Subcutaneous adipose tissue (tissue), 4 donors: ENCODE results near the gene ZNF205. TPM values are rescaled to one million over a fixed set of nuclear protein-coding genes. Genes with fewer than 3 reads are reported as not detected.

Experiments
- total RNA-seq, 4 donors: library from RNA; depleted of rRNA; stranded (reverse); fragments of >200 nt; gene quantifications; one replicate each; pipeline ENCODE4 v1.1.0, GENCODE V29; 2016
- TF ChIP-seq, protein P1 (sequence below): fragments of 450-650 bp; IDR thresholded peaks from one replicate; pipeline ENCODE4 v1.5.1; 2016; ENCODE audit warnings: low read depth, mild to moderate bottlenecking, control low read depth, antibody characterized with exemption, moderate library complexity

ZNF205 gene
- total RNA-seq, 4 donors from 2014 or later: 3.4 to 15.3 (median 7.6) TPM

DNA sequence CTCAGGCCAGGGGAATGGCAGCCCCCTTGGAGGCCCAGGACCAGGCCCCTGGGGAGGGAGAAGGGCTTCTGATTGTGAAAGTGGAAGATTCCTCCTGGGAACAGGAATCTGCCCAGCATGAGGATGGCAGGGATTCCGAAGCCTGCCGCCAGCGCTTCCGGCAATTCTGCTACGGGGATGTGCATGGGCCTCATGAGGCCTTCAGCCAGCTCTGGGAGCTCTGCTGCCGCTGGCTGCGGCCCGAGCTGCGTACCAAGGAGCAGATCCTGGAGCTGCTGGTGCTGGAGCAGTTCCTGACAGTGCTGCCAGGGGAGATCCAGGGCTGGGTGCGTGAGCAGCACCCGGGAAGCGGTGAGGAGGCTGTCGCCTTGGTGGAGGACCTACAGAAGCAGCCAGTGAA is 24.9 kb downstream of the ZNF205 start:
- TF ChIP-seq, protein P1, sequence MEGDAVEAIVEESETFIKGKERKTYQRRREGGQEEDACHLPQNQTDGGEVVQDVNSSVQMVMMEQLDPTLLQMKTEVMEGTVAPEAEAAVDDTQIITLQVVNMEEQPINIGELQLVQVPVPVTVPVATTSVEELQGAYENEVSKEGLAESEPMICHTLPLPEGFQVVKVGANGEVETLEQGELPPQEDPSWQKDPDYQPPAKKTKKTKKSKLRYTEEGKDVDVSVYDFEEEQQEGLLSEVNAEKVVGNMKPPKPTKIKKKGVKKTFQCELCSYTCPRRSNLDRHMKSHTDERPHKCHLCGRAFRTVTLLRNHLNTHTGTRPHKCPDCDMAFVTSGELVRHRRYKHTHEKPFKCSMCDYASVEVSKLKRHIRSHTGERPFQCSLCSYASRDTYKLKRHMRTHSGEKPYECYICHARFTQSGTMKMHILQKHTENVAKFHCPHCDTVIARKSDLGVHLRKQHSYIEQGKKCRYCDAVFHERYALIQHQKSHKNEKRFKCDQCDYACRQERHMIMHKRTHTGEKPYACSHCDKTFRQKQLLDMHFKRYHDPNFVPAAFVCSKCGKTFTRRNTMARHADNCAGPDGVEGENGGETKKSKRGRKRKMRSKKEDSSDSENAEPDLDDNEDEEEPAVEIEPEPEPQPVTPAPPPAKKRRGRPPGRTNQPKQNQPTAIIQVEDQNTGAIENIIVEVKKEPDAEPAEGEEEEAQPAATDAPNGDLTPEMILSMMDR: no peak

DNA sequence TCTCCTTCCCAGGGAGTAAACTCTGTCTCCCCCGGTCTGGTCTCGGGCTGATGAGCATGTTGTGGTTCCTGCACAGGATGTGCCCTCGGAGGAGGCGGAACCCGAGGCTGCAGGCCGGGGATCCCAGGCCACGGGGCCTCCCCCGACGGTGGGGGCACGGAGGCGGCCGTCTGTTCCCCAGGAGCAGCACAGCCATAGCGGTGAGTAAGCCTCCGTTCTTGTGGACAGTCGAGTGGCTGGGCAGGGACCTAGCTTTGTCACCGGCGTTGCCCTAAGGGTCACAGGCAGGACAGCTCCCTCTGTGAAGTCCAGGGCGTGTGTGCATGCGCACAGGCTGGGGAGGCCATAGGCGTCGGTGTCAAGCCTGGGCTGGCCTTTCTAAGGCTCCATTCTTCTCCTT is 26.0 kb downstream of the ZNF205 start:
- TF ChIP-seq, protein P1: no peak

DNA sequence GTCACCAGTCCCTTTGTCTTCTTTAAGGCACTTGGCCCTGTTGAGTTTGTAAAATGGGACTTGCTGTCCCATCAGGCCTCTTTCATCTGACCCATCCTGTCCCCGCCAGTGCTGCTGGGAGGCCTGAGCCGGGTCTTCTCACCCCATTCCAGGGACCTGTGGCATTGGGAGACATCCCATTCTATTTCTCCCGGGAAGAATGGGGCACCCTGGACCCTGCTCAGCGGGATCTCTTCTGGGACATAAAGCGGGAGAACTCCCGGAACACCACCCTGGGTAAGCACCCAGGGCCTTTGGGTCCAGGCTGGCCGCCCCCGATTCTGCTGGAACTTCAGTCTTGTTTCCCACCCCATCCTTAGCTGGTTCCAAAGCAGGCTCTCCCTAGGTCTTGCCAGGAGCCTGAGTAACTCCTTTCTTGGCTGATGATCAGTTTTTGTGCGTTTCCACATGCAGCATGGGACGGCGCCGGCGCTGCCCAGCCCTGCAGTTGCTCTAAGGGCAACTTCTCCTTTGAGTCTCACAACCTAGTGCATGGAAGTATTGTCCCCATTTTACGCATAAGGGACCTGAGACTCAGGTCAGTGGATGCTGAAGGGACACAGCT is 26.5 kb downstream of the ZNF205 start:
- TF ChIP-seq, protein P1: no peak

DNA sequence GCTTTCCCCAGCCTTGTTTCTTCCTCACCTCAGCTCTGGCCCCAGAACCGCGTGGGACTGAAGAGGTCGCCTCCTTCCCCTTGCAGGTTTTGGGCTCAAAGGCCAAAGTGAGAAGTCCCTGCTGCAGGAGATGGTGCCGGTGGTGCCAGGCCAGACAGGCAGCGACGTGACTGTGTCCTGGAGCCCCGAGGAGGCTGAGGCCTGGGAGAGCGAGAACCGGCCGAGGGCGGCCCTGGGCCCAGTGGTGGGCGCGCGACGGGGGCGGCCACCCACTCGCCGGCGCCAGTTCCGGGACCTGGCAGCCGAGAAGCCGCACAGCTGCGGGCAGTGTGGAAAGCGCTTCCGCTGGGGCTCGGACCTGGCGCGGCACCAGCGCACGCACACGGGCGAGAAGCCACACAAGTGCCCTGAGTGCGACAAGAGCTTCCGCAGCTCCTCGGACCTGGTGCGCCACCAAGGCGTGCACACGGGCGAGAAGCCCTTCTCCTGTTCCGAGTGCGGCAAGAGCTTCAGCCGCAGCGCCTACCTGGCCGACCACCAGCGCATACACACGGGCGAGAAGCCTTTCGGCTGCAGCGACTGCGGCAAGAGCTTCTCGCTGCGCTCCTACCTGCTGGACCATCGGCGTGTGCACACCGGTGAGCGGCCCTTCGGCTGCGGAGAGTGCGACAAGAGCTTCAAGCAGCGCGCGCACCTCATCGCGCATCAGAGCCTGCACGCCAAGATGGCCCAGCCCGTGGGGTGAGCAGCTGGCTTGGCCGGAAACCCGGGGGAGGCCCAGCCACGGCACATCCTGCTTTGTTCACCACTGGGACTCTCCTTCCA is 28.4 kb downstream of the ZNF205 start:
- TF ChIP-seq, protein P1: no peak

DNA sequence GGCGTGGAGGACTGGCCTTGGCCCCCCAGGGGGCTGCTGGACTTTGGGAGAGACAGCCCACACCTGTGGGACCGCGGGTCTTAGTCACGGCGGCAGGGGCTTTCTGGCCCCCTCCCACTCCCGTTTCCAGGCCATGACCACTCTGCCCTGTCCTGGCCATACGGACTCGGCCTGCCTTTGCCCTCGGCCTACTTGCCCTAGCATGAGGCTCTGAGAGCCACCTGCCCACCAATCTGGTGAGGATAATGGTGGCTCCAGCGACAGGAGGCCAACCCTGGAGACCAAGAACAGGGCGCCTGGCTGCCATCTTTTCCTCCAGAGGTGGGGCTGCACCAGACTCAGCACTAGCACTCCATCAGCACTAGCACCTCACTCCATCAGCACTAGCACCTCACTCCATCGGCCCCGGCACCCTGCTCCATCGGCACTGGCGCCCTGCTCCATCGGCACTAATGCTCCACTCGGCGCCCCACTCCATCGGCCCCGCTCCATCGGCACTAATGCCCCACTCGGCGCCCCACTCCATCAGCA is 29.5 kb downstream of the ZNF205 start:
- TF ChIP-seq, protein P1: no peak

DNA sequence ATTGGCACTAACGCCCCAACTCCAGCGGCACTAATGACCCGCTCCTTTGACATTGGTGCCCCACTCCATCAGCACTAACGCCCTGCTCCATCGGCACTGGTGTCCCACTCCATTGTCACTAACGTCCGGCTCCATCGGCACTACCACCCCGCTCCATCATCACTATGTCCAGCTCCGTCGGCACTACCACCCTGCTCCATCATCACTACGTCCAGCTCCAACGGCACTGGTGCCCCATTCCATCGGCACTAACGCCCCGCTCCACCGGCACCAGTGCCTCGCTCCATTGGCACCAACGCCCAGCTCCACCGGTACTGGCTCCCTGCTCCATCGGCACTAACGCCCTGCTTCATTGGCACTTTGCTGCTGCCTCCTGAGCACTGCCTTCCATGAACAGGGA is 29.9 kb downstream of the ZNF205 start:
- TF ChIP-seq, protein P1: no peak

DNA sequence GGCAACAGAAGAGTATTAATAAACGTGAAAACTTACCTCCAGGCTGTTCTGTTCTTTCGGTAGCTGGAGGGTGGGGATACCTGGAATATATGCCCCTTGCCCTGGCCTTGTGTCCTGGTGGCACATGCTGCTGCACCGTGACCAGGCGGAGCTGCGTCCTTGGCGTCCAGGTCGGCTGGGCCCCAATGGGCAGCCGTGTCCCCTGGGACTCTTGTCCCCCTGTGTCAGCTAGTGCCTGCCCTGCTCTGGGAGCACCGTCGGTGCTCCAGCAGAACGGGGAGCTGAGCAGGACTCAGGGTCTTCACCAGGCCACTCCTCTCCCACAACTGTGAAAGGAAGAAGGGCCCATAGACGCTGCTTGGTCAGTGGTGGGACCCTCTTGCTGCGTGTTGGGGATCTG is 30.4 kb downstream of the ZNF205 start:
- TF ChIP-seq, protein P1: no peak
